GM21360 (cell line): ENCODE measurements around the gene TAB3.
"Not testable (repeated sequence)": the region's sequence is repeated elsewhere in the genome, so short reads cannot be mapped to it uniquely, and the experiment has no call there.

Experiments used
- ATAC-seq: cut with Tn5 transposase; IDR thresholded peaks from one replicate; pipeline ENCODE4 v1.9.1; 2021; ENCODE audit warnings: mild to moderate bottlenecking, moderate library complexity; ENCODE audit not compliant: unreplicated experiment

Gene TAB3

GRCh38 chrX:30822068-30822681 lies 66.9 kb downstream of the TAB3 start:
- ATAC-seq, result peak; percentile 79

- no peak for ATAC-seq
Measured at GRCh38 chrX:30821116-30821515, 67.9 kb downstream of the TAB3 start.

GRCh38 chrX:30819080-30819479 lies 70.0 kb downstream of the TAB3 start:
- ATAC-seq, result no peak

GRCh38 chrX:30816079-30816478 lies 73.0 kb downstream of the TAB3 start:
- no peak for ATAC-seq

- ATAC-seq, result no peak
Measured at GRCh38 chrX:30814978-30815377, 74.1 kb downstream of the TAB3 start.

GRCh38 chrX:30812326-30812725 lies 76.7 kb downstream of the TAB3 start:
- ATAC-seq, result peak; percentile 99

GRCh38 chrX:30806187-30806728 lies 82.8 kb downstream of the TAB3 start:
- no peak for ATAC-seq

GRCh38 chrX:30804462-30804861 lies 84.6 kb downstream of the TAB3 start:
- no peak for ATAC-seq

- no peak for ATAC-seq
Measured at GRCh38 chrX:30800901-30801300, 88.2 kb downstream of the TAB3 start.

- no peak for ATAC-seq
Measured at GRCh38 chrX:30799327-30799726, 89.7 kb downstream of the TAB3 start.

- ATAC-seq, result no peak
Measured at GRCh38 chrX:30798810-30799209, 90.2 kb downstream of the TAB3 start.

GRCh38 chrX:30797301-30797700 lies 91.8 kb downstream of the TAB3 start:
- not testable (repeated sequence) for ATAC-seq

GRCh38 chrX:30795981-30796958 lies 92.8 kb downstream of the TAB3 start:
- no peak for ATAC-seq

GRCh38 chrX:30794497-30794896 lies 94.6 kb downstream of the TAB3 start:
- no peak for ATAC-seq

- no peak for ATAC-seq
Measured at GRCh38 chrX:30793767-30794103, 95.3 kb downstream of the TAB3 start.

GRCh38 chrX:30793075-30793766 lies 95.8 kb downstream of the TAB3 start:
- no peak for ATAC-seq

GRCh38 chrX:30791296-30792278 lies 97.5 kb downstream of the TAB3 start:
- ATAC-seq, result no peak

- no peak for ATAC-seq
Measured at GRCh38 chrX:30787012-30787411, 102.0 kb downstream of the TAB3 start.

GRCh38 chrX:30786374-30786773 lies 102.7 kb downstream of the TAB3 start:
- no peak for ATAC-seq
